Measurements from ENCODE around the gene RPS27.

DNA sequence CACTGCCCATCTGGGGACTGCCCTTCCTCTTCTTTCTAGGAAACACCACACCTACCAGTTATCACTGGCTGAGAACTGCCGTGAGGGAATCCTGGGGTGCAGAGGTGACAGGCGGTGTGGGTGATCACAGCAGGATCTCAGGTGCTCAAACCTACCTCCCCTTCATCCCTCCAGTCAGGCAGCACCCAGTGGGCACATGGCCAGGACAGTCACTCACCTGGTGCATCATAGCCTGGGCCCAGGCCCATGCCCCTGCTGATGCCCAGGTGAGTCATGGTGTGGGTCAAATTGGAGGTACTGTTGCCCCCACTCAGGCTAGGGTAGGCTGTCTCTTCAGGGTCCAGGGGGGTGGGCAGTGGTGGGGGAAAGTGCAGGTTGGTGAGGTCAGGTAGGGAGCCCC lies 38.8 kb upstream of the RPS27 start:
- TF ChIP-seq, protein P1, sequence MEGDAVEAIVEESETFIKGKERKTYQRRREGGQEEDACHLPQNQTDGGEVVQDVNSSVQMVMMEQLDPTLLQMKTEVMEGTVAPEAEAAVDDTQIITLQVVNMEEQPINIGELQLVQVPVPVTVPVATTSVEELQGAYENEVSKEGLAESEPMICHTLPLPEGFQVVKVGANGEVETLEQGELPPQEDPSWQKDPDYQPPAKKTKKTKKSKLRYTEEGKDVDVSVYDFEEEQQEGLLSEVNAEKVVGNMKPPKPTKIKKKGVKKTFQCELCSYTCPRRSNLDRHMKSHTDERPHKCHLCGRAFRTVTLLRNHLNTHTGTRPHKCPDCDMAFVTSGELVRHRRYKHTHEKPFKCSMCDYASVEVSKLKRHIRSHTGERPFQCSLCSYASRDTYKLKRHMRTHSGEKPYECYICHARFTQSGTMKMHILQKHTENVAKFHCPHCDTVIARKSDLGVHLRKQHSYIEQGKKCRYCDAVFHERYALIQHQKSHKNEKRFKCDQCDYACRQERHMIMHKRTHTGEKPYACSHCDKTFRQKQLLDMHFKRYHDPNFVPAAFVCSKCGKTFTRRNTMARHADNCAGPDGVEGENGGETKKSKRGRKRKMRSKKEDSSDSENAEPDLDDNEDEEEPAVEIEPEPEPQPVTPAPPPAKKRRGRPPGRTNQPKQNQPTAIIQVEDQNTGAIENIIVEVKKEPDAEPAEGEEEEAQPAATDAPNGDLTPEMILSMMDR (IDR thresholded peaks at IDR 0.05 in 4 of 5, conservative IDR thresholded peaks at IDR 0.05 in 1 of 5), result no peak
- TF ChIP-seq POLR2A (IDR thresholded peaks at IDR 0.05), result no peak

Data from gastrocnemius medialis (tissue), 4 donors.